DMS53 treated with DMSO at 0.1 percent for 48 hours (cell line): ENCODE results near the gene GORASP2.

Experiments used
- DNase-seq: peaks from one replicate; lab custom pipeline; 2025; ENCODE audit not compliant: unreplicated experiment; lab: John Stamatoyannopoulos, UW

Gene GORASP2

DNA sequence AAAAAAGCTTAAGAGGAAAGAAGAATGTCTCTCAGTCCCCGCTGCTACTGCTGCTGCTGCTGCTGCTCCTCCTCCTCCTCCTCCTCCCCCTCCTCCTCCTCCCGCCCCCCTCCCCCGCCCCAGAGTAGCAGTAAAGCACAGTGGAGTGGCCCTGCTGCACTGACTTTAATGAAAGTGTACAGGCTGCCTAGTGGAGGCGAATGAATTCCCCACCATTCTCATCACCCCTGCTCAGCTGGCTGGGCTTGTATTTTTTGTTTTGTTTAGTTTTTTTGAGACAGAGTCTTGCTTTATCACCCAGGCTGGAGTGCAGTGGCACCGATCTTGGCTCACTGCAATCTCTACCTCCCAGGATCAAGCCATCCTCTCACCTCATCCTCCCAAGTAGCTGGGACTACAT, 34.3 kb downstream of the GORASP2 start:
- DNase-seq: no peak

DNA sequence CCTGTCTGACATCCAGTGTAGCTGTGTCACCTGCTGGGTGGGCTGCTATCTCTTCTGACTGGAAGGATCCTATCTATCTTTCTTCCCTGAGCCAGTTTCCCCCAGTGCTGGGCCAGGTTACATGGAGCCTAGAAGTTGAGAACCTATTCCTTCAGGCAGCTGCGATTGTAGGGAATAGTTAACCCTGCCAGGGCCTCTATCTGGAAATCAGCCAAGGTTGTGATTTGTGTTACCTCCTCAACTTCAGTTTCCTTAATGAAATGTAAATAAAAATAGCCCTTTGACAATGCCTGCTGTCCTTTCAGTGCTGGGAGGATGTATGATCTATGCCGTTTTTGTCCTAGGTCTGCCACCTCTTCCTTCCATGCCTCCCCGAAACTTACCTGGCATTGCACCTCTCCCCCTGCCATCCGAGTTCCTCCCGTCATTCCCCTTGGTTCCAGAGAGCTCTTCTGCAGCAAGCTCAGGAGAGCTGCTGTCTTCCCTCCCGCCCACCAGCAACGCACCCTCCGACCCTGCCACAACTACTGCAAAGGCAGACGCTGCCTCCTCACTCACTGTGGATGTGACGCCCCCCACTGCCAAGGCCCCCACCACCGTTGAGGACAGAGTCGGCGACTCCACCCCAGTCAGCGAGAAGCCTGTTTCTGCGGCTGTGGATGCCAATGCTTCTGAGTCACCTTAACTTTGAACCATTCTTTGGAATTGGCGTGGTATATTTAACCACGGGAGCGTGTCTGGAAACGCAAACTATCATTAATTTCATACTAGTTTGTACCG, 36.6 kb downstream of the GORASP2 start:
- DNase-seq: no peak

DNA sequence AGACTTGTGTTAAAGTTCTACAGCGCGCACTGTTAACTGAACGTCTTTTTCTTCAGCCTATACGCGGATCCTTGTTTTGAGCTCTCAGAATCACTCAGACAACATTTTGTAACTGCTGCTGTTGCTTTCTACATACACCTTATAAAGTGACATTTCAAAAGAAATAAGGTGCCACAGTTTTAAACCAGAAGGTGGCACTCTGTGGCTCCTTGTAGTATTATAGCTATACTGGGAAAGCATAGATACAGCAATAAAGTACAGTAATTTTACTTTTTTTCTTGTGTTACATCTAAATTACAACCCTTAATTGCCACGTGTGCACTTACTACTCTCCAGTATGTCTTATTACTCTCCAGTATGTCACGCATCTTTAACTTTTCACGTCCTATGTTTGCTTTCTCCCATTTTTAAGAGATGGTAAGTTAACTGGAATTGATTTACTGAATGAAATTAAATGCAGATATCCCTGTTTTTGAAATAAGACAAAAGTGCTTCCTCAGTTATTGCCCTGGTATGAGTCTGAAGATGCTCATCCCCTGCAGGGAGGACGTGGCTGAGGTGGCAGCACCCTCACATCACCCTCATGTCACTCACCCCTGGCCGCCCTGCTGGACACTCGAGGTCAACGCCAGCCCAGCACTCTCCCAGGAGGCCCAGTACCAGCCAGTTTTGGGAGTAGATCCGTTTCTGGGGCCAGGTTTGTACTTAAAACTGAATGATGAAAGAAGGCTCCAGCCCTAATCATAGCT, 37.8 kb downstream of the GORASP2 start:
- no peak for DNase-seq

DNA sequence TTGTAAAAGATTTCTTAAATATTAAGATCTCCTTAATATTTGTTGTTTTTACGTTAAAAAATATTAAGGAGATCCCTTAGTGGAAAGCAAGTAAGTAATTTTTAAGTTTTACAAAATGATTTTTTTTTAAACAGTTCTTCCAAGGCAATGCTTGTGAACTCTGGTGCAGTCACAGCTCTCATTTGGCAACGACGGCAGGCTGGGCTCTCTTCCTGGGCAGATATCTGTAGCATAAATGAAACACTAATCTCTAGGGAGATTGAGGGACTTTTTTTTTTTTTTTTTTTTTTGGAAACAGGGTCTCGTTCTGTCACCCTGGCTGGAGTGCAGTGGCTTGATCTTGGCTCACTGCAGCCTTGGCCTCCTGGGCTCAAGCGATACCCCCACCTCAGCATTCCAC, 38.5 kb downstream of the GORASP2 start:
- no peak for DNase-seq

DNA sequence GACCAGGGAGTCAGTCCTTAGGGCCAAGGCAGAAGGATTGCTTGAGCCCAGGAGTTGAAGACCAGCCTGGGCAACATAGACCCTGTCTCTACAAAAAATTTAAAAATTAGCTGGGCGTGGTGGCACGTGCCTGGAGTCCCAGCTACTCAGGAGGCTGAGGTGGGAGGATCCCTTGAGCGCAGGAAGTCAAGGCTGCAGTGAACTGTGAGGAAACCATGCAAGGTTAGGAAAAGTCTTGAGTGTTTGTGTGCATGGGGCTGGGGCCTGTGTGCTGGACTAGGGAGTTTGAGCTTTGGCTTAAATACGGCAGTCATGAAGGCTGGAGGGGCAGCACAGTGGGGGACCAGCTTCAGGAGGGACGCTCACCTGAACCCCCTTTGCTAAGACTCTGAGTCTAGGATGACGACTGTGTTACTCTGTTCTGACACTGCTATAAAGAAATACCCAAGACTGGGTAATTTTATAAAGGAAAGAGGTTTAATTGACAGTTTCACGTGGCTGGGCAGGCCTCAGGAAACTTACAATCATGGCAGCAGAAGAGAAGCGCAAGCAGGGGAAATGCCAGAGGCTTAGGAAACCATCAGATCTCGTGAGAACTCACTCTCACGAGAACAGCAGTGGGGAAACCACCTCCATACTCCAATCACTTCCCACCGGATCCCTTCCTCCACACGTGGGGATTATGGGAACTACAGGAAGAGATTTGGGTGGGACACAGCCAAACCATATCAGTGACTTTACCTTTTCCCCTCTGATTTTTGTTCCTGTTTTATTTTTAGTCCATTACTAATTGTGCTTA, 39.4 kb downstream of the GORASP2 start:
- DNase-seq: no peak

DNA sequence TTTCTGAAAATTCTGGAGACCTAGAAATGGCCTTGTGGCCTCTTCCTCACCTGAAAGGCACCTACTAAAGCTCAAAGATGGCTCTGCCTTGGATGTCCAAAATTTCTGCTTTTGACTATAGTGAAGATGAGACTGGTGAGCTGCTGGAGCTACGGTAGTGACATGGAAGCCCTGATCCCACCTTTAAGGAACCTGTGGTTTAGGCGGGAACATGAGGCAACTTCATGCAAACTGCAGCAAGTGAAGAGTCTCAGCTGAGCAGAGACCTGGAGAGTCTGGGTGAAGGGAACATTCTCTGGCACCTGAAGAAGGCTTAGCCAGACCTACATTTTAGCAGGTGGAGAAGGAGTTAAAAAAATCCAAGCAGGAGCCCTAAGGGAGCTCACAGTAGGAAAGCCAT, 40.0 kb downstream of the GORASP2 start:
- no peak for DNase-seq

DNA sequence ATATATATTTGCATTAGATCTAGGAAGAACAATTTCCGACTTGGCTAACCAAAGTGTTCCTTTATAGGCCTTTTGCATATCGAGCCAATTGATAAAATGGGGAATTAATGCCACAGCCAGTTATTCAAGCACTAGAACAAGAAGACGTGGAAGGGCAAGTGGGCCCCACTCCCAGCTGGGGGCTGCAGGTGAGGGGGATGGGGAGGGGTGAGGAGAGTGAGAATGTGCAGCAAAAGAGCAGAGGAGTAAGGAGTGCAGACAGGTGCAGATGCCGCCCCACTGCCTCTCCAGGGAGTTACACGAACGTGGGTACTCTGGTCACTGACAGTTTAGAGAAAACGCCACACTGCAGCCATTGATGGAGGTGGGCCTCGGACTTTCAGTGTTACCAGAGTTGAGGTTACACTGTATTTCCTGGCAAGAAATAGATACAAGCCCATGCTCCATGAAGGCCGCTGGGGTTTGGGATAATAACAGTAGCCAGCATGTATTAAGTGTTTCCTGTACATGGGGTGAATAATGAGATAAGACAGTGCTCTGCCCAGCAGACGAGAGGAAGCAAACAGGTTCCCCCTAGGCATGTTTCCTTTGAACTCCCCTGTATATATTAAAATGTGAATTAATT, 40.9 kb downstream of the GORASP2 start:
- no peak for DNase-seq

DNA sequence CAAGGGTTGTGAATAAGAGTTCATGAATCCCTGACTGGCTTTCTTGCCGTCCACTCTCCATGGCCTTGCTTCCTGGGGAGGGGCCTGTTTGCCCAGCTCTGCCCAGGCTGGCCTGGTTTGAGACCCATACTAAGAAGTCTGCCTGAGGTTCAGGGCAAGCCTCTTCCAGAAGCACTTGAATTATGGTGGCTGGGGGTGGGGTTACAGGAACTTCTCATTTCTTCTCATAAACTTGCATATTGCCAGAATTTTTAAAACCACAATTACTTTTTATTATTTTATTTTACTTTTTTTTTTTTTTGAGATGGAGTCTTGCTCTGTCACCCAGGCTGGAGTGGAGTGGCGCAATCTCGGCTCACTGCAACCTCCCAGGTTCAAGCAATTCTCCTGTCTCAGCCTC, 42.0 kb downstream of the GORASP2 start:
- no peak for DNase-seq

DNA sequence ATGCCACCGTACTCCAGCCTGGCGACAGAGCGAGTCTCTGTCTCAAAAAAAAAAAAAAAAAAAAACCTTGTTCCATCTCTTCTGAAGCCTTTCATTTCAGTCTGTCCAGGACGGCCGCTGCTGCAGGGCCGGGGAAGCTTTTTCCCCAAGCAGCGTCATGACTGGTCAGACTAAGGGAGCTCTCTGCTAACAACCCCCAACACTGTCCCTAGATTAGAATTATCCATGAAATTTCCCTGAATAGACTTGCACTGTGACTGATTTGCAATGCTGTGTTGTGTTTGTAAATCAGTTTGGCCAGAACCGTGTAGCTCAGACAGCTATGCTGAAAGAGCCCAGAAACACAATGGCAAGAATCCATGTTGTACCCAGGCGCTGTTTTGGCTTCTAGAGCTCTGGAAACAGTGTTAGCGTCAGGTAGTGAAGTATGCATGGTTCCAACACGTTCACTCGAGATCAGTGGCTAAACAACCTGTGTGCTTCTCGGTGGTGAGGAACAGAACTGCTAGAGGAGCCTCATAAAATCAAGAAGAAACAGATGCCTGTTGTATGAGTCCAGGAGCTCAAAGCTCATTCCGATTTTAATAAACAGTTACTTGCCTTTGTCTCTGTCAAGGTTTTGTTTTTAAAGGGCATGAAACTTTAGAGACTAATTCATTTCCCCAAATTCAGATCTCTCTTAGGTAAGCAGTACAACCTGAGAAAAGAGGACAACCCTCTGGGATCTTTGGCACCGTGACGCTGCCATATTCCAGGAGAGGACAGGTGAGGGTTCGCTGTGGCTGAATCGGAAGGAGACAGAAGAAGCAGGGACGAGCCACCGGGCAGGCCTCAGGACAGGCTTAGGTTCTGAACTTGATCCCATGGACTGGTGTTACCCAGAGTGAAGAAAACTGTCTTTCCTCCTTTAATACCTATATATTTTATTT, 43.5 kb downstream of the GORASP2 start:
- peak; percentile 69 for DNase-seq

DNA sequence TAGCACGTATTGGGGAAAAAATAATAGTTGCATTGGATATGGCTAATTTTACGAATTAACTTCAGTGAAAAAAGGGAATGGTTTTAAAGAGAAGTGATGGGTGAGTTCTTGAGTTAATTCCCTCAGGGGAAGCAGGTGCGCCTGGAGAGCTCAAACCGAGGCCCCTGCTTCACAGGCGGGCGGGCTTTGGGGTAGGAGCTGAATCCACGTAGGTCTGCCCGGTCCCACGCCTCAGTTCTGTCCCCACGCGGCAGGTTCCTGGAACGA, 44.1 kb downstream of the GORASP2 start:
- no peak for DNase-seq

DNA sequence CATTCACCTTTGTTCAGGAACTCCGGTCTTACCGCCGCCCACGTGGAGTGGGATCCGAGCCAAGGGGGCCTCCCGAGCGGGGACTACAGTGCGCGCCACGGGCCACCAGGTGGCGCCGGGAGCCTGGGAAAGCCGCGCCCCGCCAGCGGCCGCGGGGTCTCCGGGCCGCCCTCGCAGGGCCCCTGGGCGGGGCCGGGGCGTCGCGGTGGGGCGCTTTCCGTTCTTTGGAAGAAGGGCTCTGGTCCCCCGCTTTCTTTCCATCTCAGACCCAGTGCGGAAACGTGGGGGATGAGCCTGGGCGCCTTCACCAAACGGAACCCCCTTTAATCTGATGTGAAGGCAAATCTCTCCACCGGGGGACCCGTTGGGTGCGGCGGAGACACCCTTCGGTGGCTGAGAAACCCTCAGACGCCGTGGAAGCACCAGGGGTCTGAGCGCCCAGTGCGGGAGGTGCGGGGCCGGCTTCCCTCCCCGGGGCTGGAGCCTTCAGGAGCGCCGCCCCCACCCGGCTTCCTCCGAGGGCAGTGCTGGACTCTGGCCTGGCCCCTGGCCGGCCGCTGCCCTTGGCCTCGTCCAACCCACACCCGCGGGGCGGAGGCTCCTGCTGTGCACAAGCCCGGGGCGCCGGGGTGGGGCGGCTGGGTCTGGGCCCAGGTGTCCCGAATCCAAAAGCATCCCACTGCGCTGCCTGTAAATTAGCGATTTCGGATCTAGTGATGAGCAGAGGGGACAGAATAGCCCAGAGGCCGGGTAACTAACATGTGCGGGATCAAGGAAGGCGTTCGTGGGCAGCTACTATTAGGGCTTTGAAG, 44.6 kb downstream of the GORASP2 start:
- DNase-seq: peak; percentile 89

DNA sequence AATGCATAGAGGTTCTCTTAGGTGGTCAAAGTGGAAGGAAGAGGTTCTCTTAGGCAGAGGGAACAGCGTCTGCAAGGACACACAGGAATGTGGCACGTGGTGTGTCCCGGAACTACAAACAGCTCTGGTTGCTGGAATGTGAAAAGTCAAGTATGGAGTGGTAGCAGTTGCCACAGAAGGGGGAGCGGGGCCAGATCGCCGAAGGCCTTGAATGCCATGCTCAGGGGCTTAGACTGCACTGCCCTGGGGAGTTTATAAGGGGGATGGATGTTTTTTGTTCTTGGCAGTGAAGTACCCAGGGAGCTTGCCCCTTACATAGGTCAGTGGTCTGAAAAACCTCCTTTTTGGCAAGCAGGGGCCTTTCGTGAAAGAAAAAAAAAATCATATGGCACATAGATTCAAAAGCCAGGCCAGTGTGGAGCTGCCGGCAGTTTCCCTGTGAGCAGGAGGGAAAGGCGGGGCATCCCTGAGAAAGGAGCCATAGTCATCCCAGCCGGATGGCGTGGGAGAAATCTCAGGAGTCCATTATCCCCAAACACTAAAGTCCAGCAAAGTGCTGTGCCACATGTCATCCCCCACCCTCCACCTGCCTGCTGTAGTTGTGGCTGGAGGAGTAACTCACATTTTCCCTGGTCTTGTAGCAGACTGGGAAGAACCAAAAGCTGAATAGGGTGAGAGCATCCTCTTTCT, 45.4 kb downstream of the GORASP2 start:
- no peak for DNase-seq

DNA sequence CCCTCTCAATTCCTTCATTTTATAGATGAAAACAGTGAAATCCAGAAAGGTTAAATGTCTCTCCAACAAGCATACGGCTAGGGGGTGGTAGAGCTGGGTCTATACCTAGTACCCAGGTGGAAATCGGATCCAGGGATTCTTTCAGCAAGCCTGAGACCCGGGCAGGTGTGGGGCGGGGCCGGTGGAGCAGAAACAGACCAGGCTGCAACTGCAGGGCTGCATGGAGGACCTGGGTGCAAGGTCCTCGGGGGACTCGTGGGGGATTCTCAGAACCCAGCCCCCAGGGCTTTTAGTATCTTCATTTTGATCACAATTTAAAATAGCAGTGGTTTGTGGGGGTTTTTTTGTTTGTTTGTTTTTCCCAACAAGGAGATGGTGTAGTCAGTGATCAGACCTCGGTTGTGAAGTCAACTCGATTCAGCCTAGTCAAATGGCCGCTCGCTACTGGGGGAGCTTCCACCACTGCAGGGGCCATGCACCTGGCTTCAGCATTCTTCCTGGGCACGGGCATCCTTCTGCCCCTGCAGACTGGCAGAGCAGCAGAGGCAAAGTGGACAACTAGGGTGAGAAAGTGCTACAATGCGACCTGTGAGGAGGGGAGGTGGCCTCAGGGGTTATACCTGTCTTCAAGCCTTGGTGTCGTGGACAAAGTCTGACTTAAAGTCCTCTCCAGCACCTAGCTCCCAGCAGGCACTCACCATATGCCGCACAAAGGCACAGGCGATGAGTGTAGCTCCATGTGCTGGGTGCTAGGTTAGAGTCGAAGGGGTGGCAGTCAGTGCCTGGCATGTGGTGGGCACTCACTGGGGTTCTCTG, 46.3 kb downstream of the GORASP2 start:
- no peak for DNase-seq

DNA sequence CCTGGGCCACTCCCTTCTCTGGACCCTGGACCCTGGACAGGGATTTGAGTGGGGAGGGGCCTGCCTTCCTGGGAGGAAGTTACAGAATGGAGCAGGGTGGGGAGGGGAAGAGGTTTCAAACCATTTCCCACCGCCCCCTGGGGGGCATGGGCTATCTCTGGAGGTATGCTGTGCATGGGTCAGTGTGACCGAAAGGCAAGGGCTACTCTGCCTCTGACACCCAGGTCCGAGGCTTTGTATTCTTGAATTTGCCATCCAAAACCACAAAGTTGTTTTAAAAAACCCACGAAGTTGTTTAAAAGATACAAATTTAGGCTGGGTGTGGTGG, 46.9 kb downstream of the GORASP2 start:
- DNase-seq: no peak

DNA sequence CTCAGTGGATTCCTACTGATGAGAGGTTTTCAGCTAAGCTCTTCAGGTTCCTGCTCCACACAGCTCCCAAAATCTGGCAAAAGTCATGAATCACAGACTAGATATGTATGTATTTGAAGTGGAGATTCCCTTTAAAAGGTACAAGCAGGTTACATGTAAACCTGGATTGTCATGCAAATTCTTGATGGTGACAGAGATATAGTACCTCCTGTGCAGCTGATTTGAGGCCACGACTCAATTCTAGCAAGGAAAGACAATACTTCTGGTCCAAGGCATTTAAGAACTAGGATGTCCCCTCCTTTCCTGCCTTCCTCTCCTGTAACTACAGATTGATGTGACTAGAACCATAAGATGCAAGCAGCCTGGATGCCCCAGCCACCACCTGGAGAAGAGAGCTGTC, 55.0 kb downstream of the GORASP2 start:
- no peak for DNase-seq

DNA sequence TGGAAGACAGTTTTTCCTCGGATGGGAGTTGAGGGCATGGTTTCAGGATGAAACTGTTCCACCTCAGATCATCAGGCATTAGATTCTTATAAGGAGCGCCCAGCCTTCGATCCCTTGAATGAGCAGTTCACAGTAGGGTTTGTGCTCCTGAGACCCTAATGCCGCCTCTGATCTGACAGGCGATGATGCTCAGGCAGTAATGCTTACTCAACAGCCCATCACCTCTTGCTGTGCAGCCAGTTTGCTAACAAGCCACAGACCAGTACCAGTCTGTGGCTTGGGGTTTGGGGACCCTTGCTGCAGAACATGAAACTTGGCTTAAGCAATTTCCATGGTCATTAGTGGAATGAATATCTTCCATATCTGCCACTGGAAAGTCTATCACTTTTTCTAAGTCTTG, 56.4 kb downstream of the GORASP2 start:
- no peak for DNase-seq

DNA sequence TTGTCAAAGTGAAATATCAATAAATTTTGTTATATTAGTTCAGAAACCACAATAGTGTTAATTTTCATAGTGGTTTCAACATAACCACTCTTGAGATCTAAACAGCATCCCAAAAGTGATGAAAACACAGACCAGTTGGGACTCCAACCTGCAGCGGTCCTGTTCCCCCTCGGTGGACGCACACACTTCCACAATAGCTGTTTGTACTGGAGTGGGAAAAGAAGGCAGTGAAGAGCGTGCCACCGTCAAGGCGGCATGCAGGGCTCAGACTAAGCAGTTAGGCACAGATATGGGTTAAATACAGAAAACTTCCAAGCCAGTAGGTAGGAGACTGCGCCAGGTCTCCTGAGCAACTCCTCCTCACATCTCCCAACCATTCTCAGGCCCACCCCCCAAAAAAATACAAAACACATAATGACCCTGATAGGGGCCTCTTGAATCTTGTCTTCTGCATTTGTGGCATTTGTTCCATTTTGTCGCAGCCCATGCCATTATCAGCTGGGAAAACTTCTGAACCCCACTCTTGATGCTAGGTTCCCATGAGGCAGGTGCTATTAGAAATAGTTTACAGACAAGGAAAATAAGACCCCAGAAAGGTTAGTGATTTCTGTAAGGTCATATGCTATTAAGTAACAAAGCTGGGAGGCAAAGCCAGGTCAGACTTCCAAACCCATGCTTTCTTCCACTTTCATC, 57.7 kb downstream of the GORASP2 start:
- DNase-seq: no peak
